Measurements from ENCODE around the gene GRPR. TPM values are rescaled to one million over a fixed set of nuclear protein-coding genes. Genes with fewer than 3 reads are reported as not detected.
"Not testable (repeated sequence)": the region's sequence is repeated elsewhere in the genome, so short reads cannot be mapped to it uniquely, and the experiment has no call there.

Gene GRPR
- total RNA-seq, 1 experiment from 2014 or later = 0.92 TPM

- DNase-seq (ENCODE audit: low read depth, low spot score); in situ Hi-C loops (cut with HindIII; ENCODE audit: low pct_unique_long_range_greater_than_20kb, low sequenced_read_pairs): not testable (repeated sequence)
Observed at GRCh38 chrX:16161173-16161572, 37.8 kb downstream of the GRPR start.

- in situ Hi-C loops (cut with HindIII; ENCODE audit: low pct_unique_long_range_greater_than_20kb, low sequenced_read_pairs) = no loop called here
- no peak for DNase-seq (ENCODE audit: low read depth, low spot score)
Observed at GRCh38 chrX:16162391-16162790, 39.0 kb downstream of the GRPR start.

- DNase-seq (ENCODE audit: low read depth, low spot score) = no peak
- in situ Hi-C loops (cut with HindIII; ENCODE audit: low pct_unique_long_range_greater_than_20kb, low sequenced_read_pairs) = no loop called here
Observed at GRCh38 chrX:16164748-16165147, 41.4 kb downstream of the GRPR start.

- no peak for DNase-seq (ENCODE audit: low read depth, low spot score)
- in situ Hi-C loops (cut with HindIII; ENCODE audit: low pct_unique_long_range_greater_than_20kb, low sequenced_read_pairs) = no loop called here
Observed at GRCh38 chrX:16167181-16167580, 43.8 kb downstream of the GRPR start, which contains the start of gene MAGEB17. Gene MAGEB17, plus strand, starts transcription at chrX:16167481. Its CDS starts 2,902 bp downstream, at chrX:16170383.

GRCh38 chrX:16171039-16171438 is 47.7 kb downstream of the GRPR start:
- DNase-seq (ENCODE audit: low read depth, low spot score) = no peak
- in situ Hi-C loops (cut with HindIII; ENCODE audit: low pct_unique_long_range_greater_than_20kb, low sequenced_read_pairs) = no loop called here

- DNase-seq (ENCODE audit: low read depth, low spot score) = no peak
- in situ Hi-C loops (cut with HindIII; ENCODE audit: low pct_unique_long_range_greater_than_20kb, low sequenced_read_pairs) = no loop called here
Observed at GRCh38 chrX:16171944-16172343, 48.6 kb downstream of the GRPR start.

GRCh38 chrX:16172391-16172790 is 49.0 kb downstream of the GRPR start:
- DNase-seq (ENCODE audit: low read depth, low spot score) = no peak
- in situ Hi-C loops (cut with HindIII; ENCODE audit: low pct_unique_long_range_greater_than_20kb, low sequenced_read_pairs) = no loop called here

GRCh38 chrX:16175329-16176061 is 52.1 kb downstream of the GRPR start:
- no peak for DNase-seq (ENCODE audit: low read depth, low spot score)
- in situ Hi-C loops (cut with HindIII; ENCODE audit: low pct_unique_long_range_greater_than_20kb, low sequenced_read_pairs) = no loop called here

- DNase-seq (ENCODE audit: low read depth, low spot score) = no peak
- in situ Hi-C loops (cut with HindIII; ENCODE audit: low pct_unique_long_range_greater_than_20kb, low sequenced_read_pairs) = no loop called here
Observed at GRCh38 chrX:16177260-16177659, 53.9 kb downstream of the GRPR start.

- in situ Hi-C loops (cut with HindIII; ENCODE audit: low pct_unique_long_range_greater_than_20kb, low sequenced_read_pairs); DNase-seq (ENCODE audit: low read depth, low spot score): not testable (repeated sequence)
Observed at GRCh38 chrX:16183843-16184242, 60.5 kb downstream of the GRPR start.

GRCh38 chrX:16185725-16186136 is 62.4 kb downstream of the GRPR start:
- in situ Hi-C loops (cut with HindIII; ENCODE audit: low pct_unique_long_range_greater_than_20kb, low sequenced_read_pairs) = no loop called here
- DNase-seq (ENCODE audit: low read depth, low spot score) = peak; percentile 21

- no peak for DNase-seq (ENCODE audit: low read depth, low spot score)
- in situ Hi-C loops (cut with HindIII; ENCODE audit: low pct_unique_long_range_greater_than_20kb, low sequenced_read_pairs) = no loop called here
Observed at GRCh38 chrX:16186380-16187007, 63.1 kb downstream of the GRPR start.

- no peak for DNase-seq (ENCODE audit: low read depth, low spot score)
Observed at GRCh38 chrX:16187024-16187760, 63.8 kb downstream of the GRPR start.

GRCh38 chrX:16188687-16189086 is 65.3 kb downstream of the GRPR start:
- DNase-seq (ENCODE audit: low read depth, low spot score) = no peak

More at GRCh38 chrX:16187024-16187760, 63.8 kb downstream of the GRPR start:
- in situ Hi-C loops (cut with HindIII; ENCODE audit: low pct_unique_long_range_greater_than_20kb, low sequenced_read_pairs) = no loop called here

GRCh38 chrX:16191605-16192004 is 68.2 kb downstream of the GRPR start:
- no peak for DNase-seq (ENCODE audit: low read depth, low spot score)
- in situ Hi-C loops (cut with HindIII; ENCODE audit: low pct_unique_long_range_greater_than_20kb, low sequenced_read_pairs) = no loop called here

More at GRCh38 chrX:16188687-16189086, 65.3 kb downstream of the GRPR start:
- in situ Hi-C loops (cut with HindIII; ENCODE audit: low pct_unique_long_range_greater_than_20kb, low sequenced_read_pairs) = no loop called here

- in situ Hi-C loops (cut with HindIII; ENCODE audit: low pct_unique_long_range_greater_than_20kb, low sequenced_read_pairs) = no loop called here
Observed at GRCh38 chrX:16196829-16197228, 73.5 kb downstream of the GRPR start.

GRCh38 chrX:16199343-16199742 is 76.0 kb downstream of the GRPR start:
- in situ Hi-C loops (cut with HindIII; ENCODE audit: low pct_unique_long_range_greater_than_20kb, low sequenced_read_pairs) = no loop called here
- no peak for DNase-seq (ENCODE audit: low read depth, low spot score)

More at GRCh38 chrX:16196829-16197228, 73.5 kb downstream of the GRPR start:
- no peak for DNase-seq (ENCODE audit: low read depth, low spot score)

GRCh38 chrX:16202943-16203342 is 79.6 kb downstream of the GRPR start:
- in situ Hi-C loops (cut with HindIII; ENCODE audit: low pct_unique_long_range_greater_than_20kb, low sequenced_read_pairs) = no loop called here
- DNase-seq (ENCODE audit: low read depth, low spot score) = no peak

All from SK-MEL-5 (cell line).